LNCAP (cell line): Measurements from ENCODE around the gene CCL11.

Experiments used
- TF ChIP-seq, protein P1 (sequence below): fragments of 450-650 bp; IDR thresholded peaks from 2 replicates; pipeline ENCODE4 v1.5.1; 2017; ENCODE audit warnings: mild to moderate bottlenecking

The CCL11 gene

DNA sequence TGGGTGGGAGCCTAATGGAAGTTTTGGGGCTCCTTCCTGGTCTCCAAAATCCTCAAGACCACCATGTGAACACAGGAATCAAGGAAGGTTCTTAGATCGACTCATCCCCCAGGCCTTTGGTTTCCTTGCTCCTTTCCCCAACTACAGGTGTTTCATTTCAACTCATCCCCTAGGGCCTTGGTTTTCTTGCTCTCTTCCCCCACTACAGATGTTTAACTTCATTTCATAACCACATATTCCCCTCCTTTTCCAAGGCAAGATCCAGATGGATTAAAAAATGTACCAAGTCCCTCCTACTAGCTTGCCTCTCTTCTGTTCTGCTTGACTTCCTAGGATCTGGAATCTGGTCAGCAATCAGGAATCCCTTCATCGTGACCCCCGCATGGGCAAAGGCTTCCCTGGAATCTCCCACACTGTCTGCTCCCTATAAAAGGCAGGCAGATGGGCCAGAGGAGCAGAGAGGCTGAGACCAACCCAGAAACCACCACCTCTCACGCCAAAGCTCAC is at the start of gene CCL11:
Gene CCL11 (plus strand): TSS at position 457 of the 507 bp plus-strand sequence. CDS start 67 bp downstream, outside the sequence.
- TF ChIP-seq, protein P1, sequence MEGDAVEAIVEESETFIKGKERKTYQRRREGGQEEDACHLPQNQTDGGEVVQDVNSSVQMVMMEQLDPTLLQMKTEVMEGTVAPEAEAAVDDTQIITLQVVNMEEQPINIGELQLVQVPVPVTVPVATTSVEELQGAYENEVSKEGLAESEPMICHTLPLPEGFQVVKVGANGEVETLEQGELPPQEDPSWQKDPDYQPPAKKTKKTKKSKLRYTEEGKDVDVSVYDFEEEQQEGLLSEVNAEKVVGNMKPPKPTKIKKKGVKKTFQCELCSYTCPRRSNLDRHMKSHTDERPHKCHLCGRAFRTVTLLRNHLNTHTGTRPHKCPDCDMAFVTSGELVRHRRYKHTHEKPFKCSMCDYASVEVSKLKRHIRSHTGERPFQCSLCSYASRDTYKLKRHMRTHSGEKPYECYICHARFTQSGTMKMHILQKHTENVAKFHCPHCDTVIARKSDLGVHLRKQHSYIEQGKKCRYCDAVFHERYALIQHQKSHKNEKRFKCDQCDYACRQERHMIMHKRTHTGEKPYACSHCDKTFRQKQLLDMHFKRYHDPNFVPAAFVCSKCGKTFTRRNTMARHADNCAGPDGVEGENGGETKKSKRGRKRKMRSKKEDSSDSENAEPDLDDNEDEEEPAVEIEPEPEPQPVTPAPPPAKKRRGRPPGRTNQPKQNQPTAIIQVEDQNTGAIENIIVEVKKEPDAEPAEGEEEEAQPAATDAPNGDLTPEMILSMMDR, result no peak

DNA sequence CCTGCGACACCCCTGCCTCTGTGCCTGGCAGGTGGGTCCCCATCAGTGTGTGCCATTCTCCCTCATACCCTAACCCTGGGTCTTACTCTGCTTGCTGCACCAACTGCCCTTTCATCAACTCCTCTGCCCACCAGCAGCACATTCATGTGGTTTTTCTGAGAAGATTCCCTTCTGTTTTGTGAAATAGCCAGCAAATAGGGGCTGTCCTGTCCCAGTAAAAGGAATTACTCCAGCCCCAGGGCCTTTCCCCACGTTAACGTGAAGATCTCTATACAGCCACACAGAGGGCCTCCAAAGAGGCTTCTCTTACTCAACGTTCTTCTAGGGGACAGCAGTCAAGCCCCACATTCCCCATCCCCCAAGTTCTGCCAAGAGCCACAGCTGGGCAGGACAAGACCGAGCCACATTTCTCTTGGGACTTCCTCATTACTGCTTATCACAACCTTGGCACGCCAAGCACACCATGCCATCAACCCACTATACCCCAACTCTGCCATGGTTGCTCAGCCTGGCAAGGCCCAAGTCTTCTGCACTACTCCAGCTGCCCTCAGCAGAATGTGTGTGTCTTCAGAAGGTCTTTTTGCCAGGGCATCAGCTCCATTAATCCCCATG is 49.2 kb upstream of the CCL11 start:
- TF ChIP-seq, protein P1, result no peak

DNA sequence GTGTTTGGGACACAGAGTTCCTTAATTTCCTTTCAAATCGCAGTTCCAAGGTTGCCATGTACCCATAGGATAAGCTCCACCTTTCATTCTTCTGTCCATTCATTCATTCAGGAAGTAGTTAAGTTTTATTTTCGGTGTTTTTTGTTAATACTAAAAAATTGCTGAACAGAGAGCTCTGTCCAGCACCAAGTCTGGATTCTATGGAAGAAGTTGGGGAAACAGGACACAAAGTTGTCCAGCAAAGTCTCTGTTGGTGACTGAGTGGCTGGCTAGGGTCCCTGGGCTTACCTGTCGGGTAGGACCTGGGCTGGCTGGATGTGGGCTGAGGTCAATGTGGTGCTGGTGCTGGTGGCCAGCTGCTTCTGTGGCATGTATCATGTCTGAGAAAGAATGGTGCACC is 48.1 kb upstream of the CCL11 start:
- TF ChIP-seq, protein P1, result no peak

DNA sequence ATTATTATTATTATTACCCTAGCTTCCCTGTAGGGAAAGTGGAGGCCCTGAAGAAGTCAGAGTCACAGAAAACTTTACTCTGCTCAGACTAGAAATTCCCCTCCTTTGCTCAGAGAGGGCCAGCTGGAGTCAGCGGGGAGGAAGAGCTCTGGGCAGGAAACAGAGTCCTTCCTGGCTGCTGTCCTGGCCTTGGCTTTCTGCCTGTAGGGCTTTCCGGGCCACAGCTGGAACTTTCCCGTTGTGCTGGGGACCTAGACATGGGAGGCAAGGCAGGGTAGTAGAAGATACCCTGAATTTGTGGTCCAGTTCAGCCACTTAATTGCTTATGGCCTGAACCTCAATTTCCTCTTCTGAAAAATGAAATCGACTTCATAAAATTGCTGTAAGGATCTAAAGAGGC is 44.5 kb upstream of the CCL11 start:
- TF ChIP-seq, protein P1, result no peak

DNA sequence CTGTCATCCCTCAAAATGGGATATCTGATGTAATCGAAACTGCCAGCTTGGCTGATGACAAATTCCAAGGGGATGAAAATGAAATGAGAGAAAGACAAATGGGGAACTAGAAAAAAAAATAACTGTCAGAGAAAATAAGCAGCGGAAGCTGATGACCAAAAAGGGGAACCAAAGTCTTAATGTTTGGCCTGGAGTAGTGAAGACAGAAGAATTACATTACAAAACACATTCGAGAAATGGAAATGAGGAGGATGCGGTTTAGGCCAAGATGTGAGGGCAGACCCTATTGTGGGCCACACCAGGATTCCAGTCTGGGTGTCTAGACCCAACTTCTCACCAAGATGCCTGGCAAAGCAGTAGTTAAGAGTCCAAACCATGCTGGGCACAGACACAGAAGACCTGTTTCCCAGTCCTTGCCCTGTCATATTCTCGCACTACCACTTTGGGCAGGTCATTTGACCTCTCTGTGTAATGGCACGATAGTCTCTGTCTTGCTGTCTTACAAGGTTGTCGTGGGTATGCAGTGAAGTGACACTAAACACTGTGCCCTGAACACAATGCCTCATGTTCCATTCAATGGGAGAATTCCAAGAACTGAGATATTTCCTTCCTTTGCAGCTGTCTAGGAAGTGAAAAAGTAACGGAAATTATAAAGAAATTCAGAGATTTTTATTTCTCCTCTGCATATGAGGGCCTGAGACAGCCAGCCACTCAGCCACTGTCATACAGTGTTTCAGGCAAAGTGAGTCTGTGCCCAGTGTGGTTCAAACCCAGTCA is 42.8 kb upstream of the CCL11 start:
- TF ChIP-seq, protein P1, result no peak

DNA sequence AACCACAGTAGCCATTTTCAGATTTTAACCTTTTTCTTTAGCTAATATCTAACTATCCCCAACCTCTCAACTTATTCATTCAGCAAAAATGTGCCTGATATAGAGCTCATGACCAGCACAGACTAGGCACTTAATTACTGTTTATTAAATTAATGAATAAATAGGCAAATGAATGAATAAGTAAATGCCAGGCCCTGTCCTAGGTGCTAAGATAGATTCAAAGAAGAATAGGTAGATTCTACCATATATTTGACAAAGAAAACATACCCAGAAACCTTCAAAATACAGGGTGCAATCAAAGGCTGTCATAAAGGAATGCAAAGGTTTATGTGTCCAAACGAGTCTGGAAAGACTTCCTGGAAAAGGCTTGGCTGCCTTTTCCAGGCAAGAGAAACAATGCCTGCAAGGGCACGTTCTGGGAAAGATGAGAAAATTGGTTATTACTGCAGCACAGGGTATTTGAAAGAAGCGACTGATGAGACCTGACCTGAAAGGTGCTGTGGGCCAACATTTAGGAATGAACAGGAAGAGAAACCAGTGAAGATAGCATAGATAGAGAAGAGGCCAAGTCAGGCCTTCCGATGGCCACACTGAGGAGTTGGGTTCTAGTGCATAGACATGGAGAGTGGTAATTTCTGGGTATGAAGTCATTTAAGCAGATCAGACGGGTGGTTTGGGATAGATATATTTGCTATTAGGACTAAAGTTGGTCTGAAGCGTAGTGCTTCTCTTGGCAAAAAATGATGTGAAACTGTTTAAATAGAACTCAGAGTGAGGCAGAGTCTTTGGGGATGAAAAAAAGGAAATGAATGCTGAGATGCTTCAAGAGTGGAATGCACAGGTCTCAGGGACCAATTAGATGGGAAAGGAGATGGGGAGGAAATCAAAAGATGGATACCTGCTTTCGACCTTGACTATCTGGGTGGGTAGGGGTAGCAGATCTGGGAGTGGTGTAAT is 41.9 kb upstream of the CCL11 start:
- TF ChIP-seq, protein P1, result no peak

DNA sequence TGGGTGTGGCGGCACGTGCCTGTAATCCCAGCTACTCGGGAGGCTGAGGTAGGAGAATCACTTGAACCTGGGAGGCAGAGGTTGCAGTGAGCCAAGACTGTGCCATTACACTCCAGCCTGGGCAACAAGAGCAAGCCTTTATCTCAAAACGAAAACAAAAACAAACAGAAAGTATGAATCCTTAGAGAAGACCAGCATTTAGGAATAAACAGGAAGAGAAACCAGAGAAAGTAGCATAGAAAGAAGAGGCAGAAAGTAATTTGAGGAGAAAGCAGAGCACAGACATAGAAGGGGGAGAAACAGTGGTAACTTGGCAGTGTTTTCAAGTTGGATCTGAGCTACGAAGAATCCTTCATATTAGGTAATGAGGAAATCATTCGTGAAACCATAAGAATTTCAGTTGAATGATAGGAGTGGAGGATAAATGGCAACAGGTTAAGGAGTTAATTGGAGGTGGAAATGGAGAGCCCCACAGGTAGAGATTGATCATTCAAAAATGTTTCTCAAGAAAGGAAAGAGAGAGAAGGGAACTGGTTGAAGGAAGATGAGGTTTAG is 40.1 kb upstream of the CCL11 start:
- TF ChIP-seq, protein P1, result no peak
